Endothelial cell (in vitro differentiated cells): ENCODE measurements around the gene CELA3B. TPM values are rescaled to one million over a fixed set of nuclear protein-coding genes. Genes with fewer than 3 reads are reported as not detected.
"Not testable (repeated sequence)": the region's sequence is repeated elsewhere in the genome, so short reads cannot be mapped to it uniquely, and the experiment has no call there.

Experiments used
- DNase-seq: peaks from one replicate; pipeline ENCODE4 v3.0.0; 2021; ENCODE audit warnings: low spot score
- H3K27ac Mint-ChIP-seq: one replicate; pipeline ENCODE4 v1.8.0; 2021; ENCODE audit warnings: mixed read lengths, inconsistent platforms; ENCODE audit not compliant: unreplicated experiment
- H3K27me3 Mint-ChIP-seq: one replicate; pipeline ENCODE4 v1.8.0; 2021; ENCODE audit warnings: mild to moderate bottlenecking, moderate library complexity, mixed read lengths, inconsistent platforms; ENCODE audit not compliant: unreplicated experiment
- H3K36me3 Mint-ChIP-seq: one replicate; pipeline ENCODE4 v1.8.0; 2021; ENCODE audit warnings: mild to moderate bottlenecking, low read depth, mixed read lengths, inconsistent platforms; ENCODE audit not compliant: unreplicated experiment
- H3K4me1 Mint-ChIP-seq: one replicate; pipeline ENCODE4 v1.8.0; 2021; ENCODE audit warnings: mild to moderate bottlenecking, mixed read lengths, inconsistent platforms; ENCODE audit not compliant: unreplicated experiment
- H3K4me3 Mint-ChIP-seq: one replicate; pipeline ENCODE4 v1.8.0; 2021; ENCODE audit warnings: mild to moderate bottlenecking, mixed read lengths, inconsistent platforms; ENCODE audit not compliant: unreplicated experiment
- H3K9me3 Mint-ChIP-seq: one replicate; pipeline ENCODE4 v1.8.0; 2021; ENCODE audit warnings: mixed read lengths, inconsistent platforms; ENCODE audit not compliant: unreplicated experiment
- long read RNA-seq: library from polyadenylated mRNA; unstranded; transcript quantifications from one replicate; pipeline ENCODE4 v2.0.0, GENCODE V29; 2020; ENCODE audit not compliant: unreplicated experiment
- total RNA-seq: library from RNA; stranded (reverse); fragmentation: NEBNext Ultra II Directional; extraction: Animal tissue kit (Norgen Biotek cat#: 25700); gene quantifications from one replicate; pipeline ENCODE4 v1.2.1, GENCODE V29; 2021; ENCODE audit not compliant: unreplicated experiment
- TF ChIP-seq, protein P1 (sequence below): fragments of 200-600 bp; sonication (generic); IDR thresholded peaks from one replicate; pipeline ENCODE4 v1.5.0; 2021; ENCODE audit warnings: antibody characterized with exemption; ENCODE audit not compliant: unreplicated experiment

CELA3B gene, protein sequence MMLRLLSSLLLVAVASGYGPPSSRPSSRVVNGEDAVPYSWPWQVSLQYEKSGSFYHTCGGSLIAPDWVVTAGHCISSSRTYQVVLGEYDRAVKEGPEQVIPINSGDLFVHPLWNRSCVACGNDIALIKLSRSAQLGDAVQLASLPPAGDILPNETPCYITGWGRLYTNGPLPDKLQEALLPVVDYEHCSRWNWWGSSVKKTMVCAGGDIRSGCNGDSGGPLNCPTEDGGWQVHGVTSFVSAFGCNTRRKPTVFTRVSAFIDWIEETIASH
- not detected for total RNA-seq
- long read RNA-seq, result 0 reads

DNA sequence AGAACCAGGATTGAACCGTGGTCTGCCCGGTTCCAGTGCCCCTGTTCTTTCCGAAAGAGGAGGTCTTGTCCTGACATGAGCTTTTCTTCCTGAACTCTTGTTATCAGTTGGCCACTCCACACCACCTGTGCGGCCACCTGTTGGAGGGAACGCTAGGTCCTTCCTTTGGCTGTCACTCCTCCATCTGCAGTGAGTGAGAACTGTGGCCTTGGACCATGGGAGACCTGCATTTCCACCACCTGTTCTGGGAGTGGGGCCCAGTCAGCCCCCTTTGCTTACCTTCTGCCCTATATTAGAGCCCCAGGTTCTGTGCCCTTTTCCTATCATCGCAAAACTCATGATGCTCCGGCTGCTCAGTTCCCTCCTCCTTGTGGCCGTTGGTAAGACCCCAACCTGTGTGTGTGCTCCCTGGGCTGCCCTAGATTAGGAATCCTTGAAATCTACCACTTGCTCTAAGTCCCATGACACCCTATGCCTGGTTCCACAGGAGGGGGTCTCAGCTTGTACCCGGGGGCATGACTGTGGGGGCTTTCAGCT is at the start of gene CELA3B:
TSS of gene CELA3B (plus strand) at position 320 of the 537 bp plus-strand sequence. CDS start at position 338, 18 bp downstream.
- not testable (repeated sequence) for H3K36me3 Mint-ChIP-seq, DNase-seq, H3K27ac Mint-ChIP-seq

DNA sequence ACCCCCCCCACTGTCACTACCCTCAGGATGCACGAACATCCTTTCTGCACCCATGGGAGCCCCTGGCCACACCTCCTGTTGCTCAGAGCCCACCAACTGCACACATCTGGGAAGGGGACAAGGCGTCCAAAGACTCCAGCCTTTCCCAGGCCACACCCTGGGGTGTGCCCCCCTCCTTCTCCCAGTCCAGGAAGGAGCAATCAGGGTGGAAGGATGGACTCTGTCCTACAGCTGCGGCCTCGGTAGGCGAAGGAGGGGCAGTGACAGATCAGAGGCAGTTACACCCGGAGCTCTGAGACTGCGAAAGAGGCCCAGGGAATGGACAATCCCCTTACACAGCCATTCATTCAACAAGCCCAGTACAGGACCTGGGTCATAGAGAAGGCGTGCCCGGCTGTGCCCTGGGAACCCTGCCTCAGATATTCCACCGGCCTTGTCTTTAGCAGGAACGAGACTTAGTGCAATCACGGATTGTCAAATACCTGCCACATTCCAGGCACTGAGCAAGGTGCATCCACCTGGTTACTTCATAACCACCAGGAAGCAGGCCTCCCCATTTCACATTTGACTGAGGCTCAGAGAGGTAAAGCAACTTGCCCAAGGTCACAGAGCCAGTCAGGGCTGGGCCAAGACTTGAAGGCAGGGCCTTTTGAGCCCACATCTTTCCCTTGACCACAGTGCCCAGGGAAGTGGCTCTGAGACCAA is 49.1 kb upstream of the CELA3B start:
- Mint-ChIP-seq H3K27ac (no peak overlapping the region), H3K27me3 (peaks cover 20% of the 10 kb centered on the region), H3K9me3 (no peaks in the 10 kb centered on the region), H3K4me3 (no peak overlapping the region), H3K4me1 (peaks cover 71% of the 10 kb centered on the region), H3K36me3 (peaks cover 49% of the 10 kb centered on the region)
- TF ChIP-seq, protein P1, sequence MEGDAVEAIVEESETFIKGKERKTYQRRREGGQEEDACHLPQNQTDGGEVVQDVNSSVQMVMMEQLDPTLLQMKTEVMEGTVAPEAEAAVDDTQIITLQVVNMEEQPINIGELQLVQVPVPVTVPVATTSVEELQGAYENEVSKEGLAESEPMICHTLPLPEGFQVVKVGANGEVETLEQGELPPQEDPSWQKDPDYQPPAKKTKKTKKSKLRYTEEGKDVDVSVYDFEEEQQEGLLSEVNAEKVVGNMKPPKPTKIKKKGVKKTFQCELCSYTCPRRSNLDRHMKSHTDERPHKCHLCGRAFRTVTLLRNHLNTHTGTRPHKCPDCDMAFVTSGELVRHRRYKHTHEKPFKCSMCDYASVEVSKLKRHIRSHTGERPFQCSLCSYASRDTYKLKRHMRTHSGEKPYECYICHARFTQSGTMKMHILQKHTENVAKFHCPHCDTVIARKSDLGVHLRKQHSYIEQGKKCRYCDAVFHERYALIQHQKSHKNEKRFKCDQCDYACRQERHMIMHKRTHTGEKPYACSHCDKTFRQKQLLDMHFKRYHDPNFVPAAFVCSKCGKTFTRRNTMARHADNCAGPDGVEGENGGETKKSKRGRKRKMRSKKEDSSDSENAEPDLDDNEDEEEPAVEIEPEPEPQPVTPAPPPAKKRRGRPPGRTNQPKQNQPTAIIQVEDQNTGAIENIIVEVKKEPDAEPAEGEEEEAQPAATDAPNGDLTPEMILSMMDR, result no peak
- no peak for DNase-seq

More for the DNA sequence above, at the start of gene CELA3B:
- not testable (repeated sequence) for H3K27me3 Mint-ChIP-seq, H3K9me3 Mint-ChIP-seq, H3K4me3 Mint-ChIP-seq
- H3K4me1 Mint-ChIP-seq, result peaks cover 15% of the 10 kb centered on the region

DNA sequence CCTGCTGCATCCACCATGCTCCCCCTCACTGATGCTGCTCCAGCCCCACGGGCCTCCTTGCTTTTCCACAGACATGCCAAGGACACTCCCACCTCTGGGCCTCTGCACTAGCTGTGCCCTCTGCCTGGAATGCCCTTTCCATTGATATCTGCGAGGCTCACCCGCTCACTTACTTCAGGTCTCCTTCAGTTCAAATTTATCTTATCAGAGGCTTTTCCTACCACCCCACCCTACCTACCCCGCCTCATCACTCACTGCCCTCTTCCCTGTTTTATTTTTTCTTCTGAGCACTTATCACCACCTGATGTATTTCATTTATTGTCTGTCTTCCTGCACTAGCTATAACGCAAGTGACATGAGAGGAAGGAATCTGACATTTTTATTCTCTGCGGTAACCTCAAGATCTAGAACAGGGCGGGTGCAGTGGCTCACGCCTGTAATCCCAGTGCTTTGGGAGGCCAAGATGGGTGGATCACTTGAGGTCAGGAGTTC is 46.7 kb upstream of the CELA3B start:
- Mint-ChIP-seq H3K4me3 (peak overlapping the region; percentile 78), H3K9me3 (no peaks in the 10 kb centered on the region), H3K27me3 (peaks cover 22% of the 10 kb centered on the region), H3K4me1 (peaks cover 70% of the 10 kb centered on the region), H3K36me3 (peaks cover 37% of the 10 kb centered on the region), H3K27ac (peak overlapping the region; percentile 76)
- TF ChIP-seq, protein P1, result no peak
- DNase-seq, result no peak

DNA sequence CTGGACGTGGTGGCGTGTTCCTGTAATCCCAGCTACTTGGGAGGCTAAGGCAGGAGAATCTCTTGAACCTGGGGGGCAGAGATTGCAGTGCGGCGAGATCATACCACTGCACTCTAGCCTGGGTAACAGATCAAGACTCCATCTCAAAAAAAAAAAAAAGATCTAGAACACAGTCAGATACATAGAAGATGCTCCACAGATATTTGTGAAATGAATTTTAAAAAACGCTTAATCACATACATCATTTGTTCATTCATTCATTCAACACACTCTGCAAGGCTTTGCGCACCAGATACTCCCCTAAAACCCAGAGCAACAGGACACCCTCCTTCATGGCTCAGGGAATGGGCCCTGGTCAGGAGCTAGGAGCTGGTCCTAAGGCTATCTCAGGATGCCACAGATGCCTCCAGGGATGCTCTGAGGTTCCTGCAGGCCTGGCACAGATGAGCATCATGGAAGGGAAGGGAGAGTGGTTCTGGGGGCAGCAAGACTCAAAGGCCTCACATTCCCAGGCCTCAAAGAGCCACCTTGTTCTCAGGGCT is 46.1 kb upstream of the CELA3B start:
- TF ChIP-seq, protein P1, result no peak
- H3K27ac Mint-ChIP-seq, result no peak overlapping the region

More for the DNA sequence above, 46.1 kb upstream of the CELA3B start:
- peaks cover 71% of the 10 kb centered on the region for H3K4me1 Mint-ChIP-seq
- H3K36me3 Mint-ChIP-seq, result peaks cover 37% of the 10 kb centered on the region
- no peak for DNase-seq
- H3K4me3 Mint-ChIP-seq, result peak overlapping the region; percentile 29
- H3K9me3 Mint-ChIP-seq, result no peaks in the 10 kb centered on the region
- H3K27me3 Mint-ChIP-seq, result peaks cover 23% of the 10 kb centered on the region
